Measurements from ENCODE around the gene SFN.

Gene SFN

GRCh38 chr1:26910343-26911160 is 47.6 kb downstream of the SFN start:
- DNase-seq = no peak

- no peak for DNase-seq
Measured at GRCh38 chr1:26911399-26912146, 48.6 kb downstream of the SFN start.

GRCh38 chr1:26912147-26912490 is 49.2 kb downstream of the SFN start:
- DNase-seq = no peak

DNA sequence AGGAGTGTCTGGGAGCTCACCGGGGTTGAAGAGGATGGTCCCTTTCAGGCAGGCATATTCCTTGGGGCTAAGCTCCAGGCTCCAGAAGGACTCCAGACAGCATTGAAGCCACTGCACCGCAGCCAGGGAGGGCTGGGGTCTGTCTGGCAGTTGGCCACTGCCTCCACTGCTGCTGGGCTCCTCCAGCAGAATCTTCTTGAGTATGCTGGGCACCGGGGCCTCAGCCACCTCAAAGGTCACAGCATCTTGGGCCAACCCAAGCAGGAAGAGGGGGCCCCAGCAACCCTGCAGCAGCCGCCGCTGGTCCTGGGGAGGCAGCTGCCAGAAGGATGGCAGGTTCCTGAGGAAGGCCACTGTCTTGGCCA is 50.4 kb downstream of the SFN start:
- DNase-seq = no peak

Measured in hypothalamus (tissue), 51 donors.